HEK293 (cell line): ENCODE results near the gene WDR55.

Source experiments
- ATF2 ChIP-seq: fragments of 450-650 bp; formaldehyde crosslinking; IDR thresholded peaks from 2 replicates; pipeline ENCODE4 v1.5.1; 2016; ENCODE audit warnings: missing biosample characterization, missing genetic modification characterization, low read depth
- ELK4 ChIP-seq: IDR thresholded peaks from 2 replicates; pipeline ENCODE4 v1.6.1; 2011; ENCODE audit warnings: mild to moderate bottlenecking, low read depth, low read length, borderline replicate concordance
- GFI1B ChIP-seq: fragments of 450-650 bp; formaldehyde crosslinking; IDR thresholded peaks from 2 replicates; pipeline ENCODE4 v1.5.1; 2016; ENCODE audit warnings: missing biosample characterization, missing genetic modification characterization
- GLI4 ChIP-seq: fragments of 450-650 bp; formaldehyde crosslinking; IDR thresholded peaks from 2 replicates; pipeline ENCODE4 v1.5.1; 2016; ENCODE audit warnings: missing biosample characterization, missing genetic modification characterization
- HIC1 ChIP-seq: fragments of 450-650 bp; formaldehyde crosslinking; IDR thresholded peaks from 2 replicates; pipeline ENCODE4 v1.5.1; 2016; ENCODE audit warnings: missing biosample characterization, missing genetic modification characterization
- KLF9 ChIP-seq: fragments of 450-650 bp; formaldehyde crosslinking; IDR thresholded peaks from 2 replicates; pipeline ENCODE4 v1.5.1; 2016; ENCODE audit warnings: missing biosample characterization, missing genetic modification characterization, low read depth
- PRDM6 ChIP-seq: fragments of 450-650 bp; formaldehyde crosslinking; IDR thresholded peaks from 2 replicates; pipeline ENCODE4 v1.5.1; 2017; ENCODE audit warnings: missing biosample characterization, missing genetic modification characterization
- ZBTB11 ChIP-seq: fragments of 450-650 bp; formaldehyde crosslinking; conservative IDR thresholded peaks from 2 replicates; pipeline ENCODE4 v1.5.1; 2016; ENCODE audit warnings: low read depth, missing biosample characterization, missing genetic modification characterization
- ZBTB26 ChIP-seq: fragments of 450-650 bp; formaldehyde crosslinking; optimal IDR thresholded peaks from 2 replicates; pipeline ENCODE3; 2016; ENCODE audit warnings: missing biosample characterization, mild to moderate bottlenecking, missing genetic modification characterization
- ZBTB6 ChIP-seq: fragments of 450-650 bp; formaldehyde crosslinking; IDR thresholded peaks from 2 replicates; pipeline ENCODE4 v1.5.1; 2017; ENCODE audit warnings: missing biosample characterization, missing genetic modification characterization
- ZNF112 ChIP-seq: fragments of 450-650 bp; formaldehyde crosslinking; IDR thresholded peaks from 2 replicates; pipeline ENCODE4 v1.5.0; 2017; ENCODE audit warnings: missing biosample characterization, missing genetic modification characterization
- ZNF133 ChIP-seq: fragments of 450-650 bp; formaldehyde crosslinking; IDR thresholded peaks from 2 replicates; pipeline ENCODE4 v1.5.1; 2016; ENCODE audit warnings: missing biosample characterization, missing genetic modification characterization
- ZNF146 ChIP-seq: fragments of 450-650 bp; formaldehyde crosslinking; IDR thresholded peaks from 2 replicates; pipeline ENCODE4 v1.5.1; 2016; ENCODE audit warnings: missing biosample characterization, missing genetic modification characterization
- ZNF2 ChIP-seq: fragments of 450-650 bp; formaldehyde crosslinking; IDR thresholded peaks from 2 replicates; pipeline ENCODE4 v1.5.1; 2016; ENCODE audit warnings: missing biosample characterization, missing genetic modification characterization
- ZNF26 ChIP-seq: fragments of 450-650 bp; formaldehyde crosslinking; IDR thresholded peaks from 2 replicates; pipeline ENCODE4 v1.5.1; 2016; ENCODE audit warnings: missing biosample characterization, missing genetic modification characterization
- ZNF350 ChIP-seq: fragments of 450-650 bp; formaldehyde crosslinking; IDR thresholded peaks from 2 replicates; pipeline ENCODE4 v1.5.0; 2017; ENCODE audit warnings: missing biosample characterization, mild to moderate bottlenecking, missing genetic modification characterization
- ZNF391 ChIP-seq: fragments of 450-650 bp; formaldehyde crosslinking; IDR thresholded peaks from 2 replicates; pipeline ENCODE4 v1.5.1; 2016; ENCODE audit warnings: low read depth, missing biosample characterization, missing genetic modification characterization, borderline replicate concordance
- ZNF423 ChIP-seq: fragments of 450-650 bp; formaldehyde crosslinking; IDR thresholded peaks from 2 replicates; pipeline ENCODE4 v1.5.1; 2016; ENCODE audit warnings: missing biosample characterization, missing genetic modification characterization
- ZNF544 ChIP-seq: fragments of 450-650 bp; formaldehyde crosslinking; IDR thresholded peaks from 2 replicates; pipeline ENCODE4 v1.5.0; 2017; ENCODE audit warnings: missing biosample characterization, missing genetic modification characterization
- ZNF555 ChIP-seq: fragments of 450-650 bp; formaldehyde crosslinking; conservative IDR thresholded peaks from 2 replicates; pipeline ENCODE4 v1.5.1; 2017; ENCODE audit warnings: missing biosample characterization, mild to moderate bottlenecking, missing genetic modification characterization, inconsistent platforms
- ZNF585B ChIP-seq: fragments of 450-650 bp; formaldehyde crosslinking; IDR thresholded peaks from 2 replicates; pipeline ENCODE4 v1.5.1; 2016; ENCODE audit warnings: missing biosample characterization, missing genetic modification characterization
- ZNF621 ChIP-seq: fragments of 450-650 bp; formaldehyde crosslinking; IDR thresholded peaks from 2 replicates; pipeline ENCODE4 v1.5.1; 2017; ENCODE audit warnings: missing biosample characterization, missing genetic modification characterization
- ZNF670 ChIP-seq: fragments of 450-650 bp; formaldehyde crosslinking; IDR thresholded peaks from 2 replicates; pipeline ENCODE4 v1.5.1; 2016; ENCODE audit warnings: missing biosample characterization, missing genetic modification characterization, low read depth
- ZNF837 ChIP-seq: fragments of 450-650 bp; formaldehyde crosslinking; IDR thresholded peaks from 2 replicates; pipeline ENCODE4 v1.5.1; 2016; ENCODE audit warnings: missing biosample characterization, missing genetic modification characterization
- ZSCAN30 ChIP-seq: fragments of 450-650 bp; IDR thresholded peaks from 2 replicates; pipeline ENCODE4 v1.5.1; 2018; ENCODE audit warnings: missing biosample characterization, mild to moderate bottlenecking, missing genetic modification characterization, moderate library complexity

The WDR55 gene

GRCh38 chr5:140710899-140711552, 46.3 kb downstream of the WDR55 start (continued):
- TF ChIP-seq HIC1 (tag by site-specific recombination): no peak
- TF ChIP-seq ZBTB26 (tag by site-specific recombination): peak; percentile 45
- TF ChIP-seq ZNF555 (tag by site-specific recombination): no peak
- TF ChIP-seq ZNF837 (tag by site-specific recombination): no peak
- no peak for TF ChIP-seq ZNF585B (tag by site-specific recombination)
- no peak for TF ChIP-seq ZNF544
- no peak for TF ChIP-seq ZNF26
- peak; percentile 70; the same call in 1 of the 2 replicates for TF ChIP-seq ZBTB6 (tag by site-specific recombination)
- TF ChIP-seq ELK4: no peak
- TF ChIP-seq ZNF621: no peak
- peak; percentile 16; the same call in 1 of the 2 replicates for TF ChIP-seq ZNF146 (tag by site-specific recombination)
- TF ChIP-seq ATF2: peak; percentile 83
- no peak for TF ChIP-seq GLI4 (tag by site-specific recombination)
- peak; percentile 91 for TF ChIP-seq ZNF2 (tag by site-specific recombination)
- TF ChIP-seq KLF9 (tag by site-specific recombination): peak; percentile 92
- no peak for TF ChIP-seq ZNF670
- TF ChIP-seq ZNF112 (tag by site-specific recombination): no peak
- peak; percentile 94 for TF ChIP-seq ZNF391 (tag by site-specific recombination)
- TF ChIP-seq ZNF350 (tag by site-specific recombination): no peak
- no peak; the same call in 1 of the 2 replicates for TF ChIP-seq ZBTB11 (tag by site-specific recombination)
- TF ChIP-seq ZSCAN30 (tag by site-specific recombination): peak; percentile 91
- no peak for TF ChIP-seq GFI1B (tag by site-specific recombination)
- TF ChIP-seq PRDM6 (tag by site-specific recombination): no peak
- no peak for TF ChIP-seq ZNF423
- TF ChIP-seq ZNF133: no peak
